ENCODE results near the gene RTP3.
A peak's percentile ranks its signal among the peaks of the same experiment; 100 is the strongest.
"Not testable (repeated sequence)": the region's sequence is repeated elsewhere in the genome, so short reads cannot be mapped to it uniquely, and the experiment has no call there.

RTP3 gene

DNA sequence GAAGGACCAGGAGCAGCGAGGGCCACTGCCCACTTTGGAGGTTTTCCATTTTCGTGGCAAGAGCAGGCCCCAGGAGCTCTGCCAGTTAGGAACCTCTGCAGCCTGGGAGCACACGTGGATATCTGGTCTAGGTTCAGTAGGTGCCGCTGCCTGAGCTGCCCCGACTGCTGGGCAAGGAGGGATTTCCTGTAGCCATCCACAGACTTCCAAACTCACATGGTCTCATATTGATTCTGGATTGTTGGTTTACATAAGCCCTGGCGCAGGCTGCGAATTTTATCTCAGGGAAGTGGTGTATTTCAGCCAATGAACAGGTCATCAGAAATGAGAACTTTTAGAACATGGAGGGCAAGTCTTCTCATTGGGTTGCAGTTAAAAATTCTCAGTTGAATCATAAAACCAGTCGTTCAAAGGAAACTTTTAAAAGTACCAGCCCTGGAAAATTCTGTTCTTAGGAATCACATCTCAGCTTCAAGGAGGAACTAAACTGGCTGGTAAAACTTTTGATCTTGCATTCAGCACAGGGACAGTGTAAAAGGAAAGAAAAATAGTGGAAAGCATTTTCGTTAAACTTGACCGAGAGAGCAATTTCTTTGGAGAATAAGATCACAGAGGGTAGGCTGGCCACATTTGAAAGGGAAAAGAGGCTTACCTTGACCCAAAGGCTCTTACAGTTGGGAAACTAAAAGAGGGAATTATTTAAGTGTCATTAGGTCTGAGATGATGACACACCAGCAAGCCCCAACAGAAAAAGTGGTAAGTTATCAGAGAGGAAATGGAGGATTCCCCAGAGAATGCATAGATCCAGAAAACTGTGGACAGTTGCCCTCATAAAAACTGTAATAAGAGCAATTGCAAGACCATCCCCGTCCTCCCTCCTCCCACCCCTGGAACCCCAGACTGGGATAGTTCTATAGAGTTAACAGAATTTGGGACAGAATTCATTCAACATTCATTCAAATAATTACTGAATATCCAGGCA, 6.4 kb upstream of the RTP3 start:
- no peak for DNase-seq

- no peak for DNase-seq
Observed at GRCh38 chr3:46492890-46493547, 4.8 kb upstream of the RTP3 start.

DNA sequence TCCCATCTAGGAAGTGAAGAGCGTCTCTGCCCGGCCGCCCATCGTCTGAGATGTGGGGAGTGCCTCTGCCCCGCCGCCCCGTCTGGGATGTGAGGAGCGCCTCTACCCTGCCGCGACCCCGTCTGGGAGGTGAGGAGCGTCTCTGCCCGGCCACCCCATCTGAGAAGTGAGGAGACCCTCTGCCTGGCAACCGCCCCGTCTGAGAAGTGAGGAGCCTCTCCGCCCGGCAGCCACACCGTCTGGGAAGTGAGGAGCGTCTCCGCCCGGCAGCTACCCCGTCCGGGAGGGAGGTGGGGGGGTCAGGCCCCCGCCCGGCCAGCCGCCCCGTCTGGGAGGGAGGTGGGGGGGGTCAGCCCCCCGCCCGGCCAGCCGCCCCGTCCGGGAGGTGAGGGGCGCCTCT, 3.3 kb upstream of the RTP3 start:
- DNase-seq, result not testable (repeated sequence)

- peak; percentile 91 for DNase-seq
Observed at GRCh38 chr3:46495901-46496456, 1.8 kb upstream of the RTP3 start.

GRCh38 chr3:46496746-46497555, 825 bp upstream of the RTP3 start:
- DNase-seq, result peak; percentile 41

DNA sequence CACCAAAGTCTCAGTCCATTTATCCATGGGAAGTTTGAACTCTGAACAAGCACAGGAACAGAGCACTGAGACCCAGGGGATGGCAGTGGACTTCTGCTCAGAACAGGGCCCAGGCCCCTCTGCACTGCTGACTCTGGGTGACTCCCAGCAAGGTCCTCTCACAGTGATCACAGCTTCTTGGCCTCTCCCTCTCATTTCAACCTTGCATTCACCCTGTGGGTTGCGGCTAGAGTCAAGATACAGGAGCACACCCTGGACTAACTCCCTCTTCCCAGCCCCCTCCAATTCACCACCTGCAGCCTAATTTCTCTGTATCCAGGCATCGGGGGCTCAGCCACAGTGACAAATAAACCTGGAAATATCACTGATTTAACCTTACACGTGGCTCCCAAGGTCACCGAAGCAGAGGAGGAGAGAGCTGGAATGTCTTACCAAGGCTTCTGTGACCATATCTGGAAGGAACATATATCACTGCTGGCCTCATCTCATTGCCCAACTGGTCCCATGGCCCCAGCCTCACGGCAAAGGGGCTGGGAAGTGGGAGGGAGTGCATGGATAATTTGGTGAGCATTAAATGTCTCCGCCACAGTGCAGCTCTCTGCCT, 1.2 kb downstream of the RTP3 start:
- no peak for DNase-seq

- peak; percentile 90 for DNase-seq
Observed at GRCh38 chr3:46500656-46501635, 3.2 kb downstream of the RTP3 start.

- DNase-seq, result no peak
Observed at GRCh38 chr3:46501702-46502101, 3.9 kb downstream of the RTP3 start.

GRCh38 chr3:46503200-46503874, 5.6 kb downstream of the RTP3 start:
- no peak for DNase-seq

GRCh38 chr3:46504789-46505188, 7.0 kb downstream of the RTP3 start:
- DNase-seq, result no peak

DNA sequence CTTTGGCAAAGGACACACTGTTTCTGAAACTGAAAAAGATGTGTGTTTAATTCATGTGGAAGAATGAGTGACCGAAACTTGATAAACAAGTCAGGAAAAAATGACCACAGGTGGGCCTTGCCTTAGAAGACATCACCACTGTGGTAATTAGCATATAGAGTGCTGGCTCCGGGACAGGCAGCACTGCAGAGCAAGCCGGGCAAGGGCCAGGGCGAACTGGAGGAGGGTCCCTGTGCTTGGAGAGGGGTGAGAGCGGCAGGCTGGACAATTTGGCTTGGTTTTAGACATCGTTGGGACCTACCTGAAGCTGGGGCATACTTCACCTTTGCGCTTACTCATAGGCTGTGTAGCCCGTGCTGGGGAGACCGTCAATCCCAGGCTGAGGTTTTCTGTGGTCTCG, 8.2 kb downstream of the RTP3 start:
- DNase-seq, result no peak

- DNase-seq, result no peak
Observed at GRCh38 chr3:46506526-46506925, 8.8 kb downstream of the RTP3 start.

- DNase-seq, result no peak
Observed at GRCh38 chr3:46508850-46509591, 11.2 kb downstream of the RTP3 start.

- DNase-seq, result no peak
Observed at GRCh38 chr3:46509661-46510187, 11.9 kb downstream of the RTP3 start.

- DNase-seq, result no peak
Observed at GRCh38 chr3:46512191-46512749, 14.5 kb downstream of the RTP3 start.

- peak; percentile 72 for DNase-seq
Observed at GRCh38 chr3:46516521-46516920, 18.7 kb downstream of the RTP3 start.

- peak; percentile 95 for DNase-seq
Observed at GRCh38 chr3:46517016-46517783, 19.4 kb downstream of the RTP3 start.

- DNase-seq, result no peak
Observed at GRCh38 chr3:46517784-46518181, 20.0 kb downstream of the RTP3 start.
